G401.6 (cell line): ENCODE results near the gene SAMD4A.

Experiments
- FAIRE-seq: peaks from 2 replicates; lab custom pipeline; 2012; peaks lifted over from hg19 to GRCh38; lab: Jason Lieb, UNC

Gene SAMD4A

GRCh38 chr14:54805445-54806322 lies 238.8 kb downstream of the SAMD4A start:
- FAIRE-seq: peak; percentile 63

- FAIRE-seq: no peak
These were observed 239.7 kb downstream of the SAMD4A start for GRCh38 chr14:54806616-54807015.

- FAIRE-seq: no peak
These were observed 240.5 kb downstream of the SAMD4A start for GRCh38 chr14:54807428-54807827.

- no peak for FAIRE-seq
These were observed 241.0 kb downstream of the SAMD4A start for GRCh38 chr14:54807881-54808280.

DNA sequence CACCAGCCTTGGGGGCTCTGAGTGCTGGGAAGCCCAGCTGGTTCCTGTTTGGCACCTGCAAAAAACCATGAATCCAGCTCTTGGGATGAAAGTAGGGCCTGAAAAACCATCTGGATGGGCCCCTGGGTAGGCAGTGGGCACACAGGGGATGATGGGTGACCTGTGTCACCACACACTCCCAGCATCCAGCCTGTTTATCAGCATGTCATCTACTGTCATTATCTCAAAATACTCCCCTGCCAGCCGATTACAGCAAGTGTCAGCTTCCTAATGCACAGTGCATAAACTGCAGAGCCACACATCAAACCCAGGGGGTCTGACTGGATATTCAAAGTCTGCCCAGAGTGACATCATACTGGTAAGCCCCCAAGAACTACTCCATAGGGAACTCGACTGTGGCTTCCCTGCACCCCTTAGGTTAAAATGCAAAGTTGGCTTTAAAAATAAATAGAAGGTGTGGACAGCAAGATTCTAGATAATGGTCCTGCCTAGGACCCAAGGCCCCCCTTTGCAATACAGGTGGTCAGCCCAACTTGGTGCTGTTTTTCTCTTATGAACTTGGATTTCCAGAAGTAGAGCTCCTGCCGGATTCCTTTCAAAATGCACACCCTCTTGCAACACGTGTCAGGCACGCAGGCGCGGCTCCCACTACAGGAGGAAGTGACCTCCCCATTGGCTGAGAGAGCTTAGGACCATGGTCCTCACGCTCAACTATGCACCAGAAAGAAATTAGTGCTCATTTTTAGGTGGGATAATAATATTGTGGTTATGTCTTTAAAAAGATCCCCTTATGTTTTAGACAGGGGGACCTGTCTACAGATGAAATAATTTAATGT lies 241.6 kb downstream of the SAMD4A start:
- FAIRE-seq: no peak

- FAIRE-seq: no peak
These were observed 242.8 kb downstream of the SAMD4A start for GRCh38 chr14:54809767-54810166.

DNA sequence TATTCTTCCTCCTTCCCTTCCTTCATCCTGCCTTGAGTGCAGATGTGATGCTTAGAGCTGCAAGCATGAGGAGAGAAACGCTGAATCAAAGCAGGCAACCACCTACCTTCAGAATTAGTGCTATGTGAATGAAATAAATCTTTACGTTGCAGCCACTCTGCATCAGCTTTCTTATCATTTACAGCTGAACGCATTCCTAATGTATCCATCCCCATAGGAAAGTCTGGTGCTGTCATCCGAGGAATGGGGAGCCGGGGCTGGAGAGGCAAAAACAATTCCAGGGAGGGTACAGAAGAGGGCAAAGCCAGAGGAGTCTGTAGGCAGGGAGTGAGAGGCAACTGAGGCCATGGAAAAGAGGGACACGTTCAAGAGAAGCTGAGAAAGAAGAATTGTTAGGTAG lies 245.7 kb downstream of the SAMD4A start:
- no peak for FAIRE-seq

GRCh38 chr14:54813081-54813480 lies 246.2 kb downstream of the SAMD4A start:
- no peak for FAIRE-seq

DNA sequence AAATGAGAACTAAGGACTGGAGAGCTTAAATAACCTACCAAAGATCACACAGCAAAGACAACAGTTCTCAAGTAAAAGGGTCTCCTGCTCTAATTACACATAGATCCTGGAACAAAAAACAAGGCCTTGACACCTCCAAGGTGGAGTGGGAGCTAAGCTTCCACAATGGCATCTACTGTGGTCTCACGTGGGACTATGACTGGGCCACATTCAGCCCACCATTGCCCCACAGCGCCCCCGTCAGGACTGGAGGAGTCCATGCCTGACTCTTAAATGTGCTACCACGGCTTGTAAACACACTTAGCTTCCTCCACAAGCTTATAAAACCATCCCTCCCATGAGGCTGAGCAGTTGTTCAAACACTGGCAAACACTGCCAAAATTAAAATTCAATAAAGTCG lies 247.1 kb downstream of the SAMD4A start:
- no peak for FAIRE-seq

DNA sequence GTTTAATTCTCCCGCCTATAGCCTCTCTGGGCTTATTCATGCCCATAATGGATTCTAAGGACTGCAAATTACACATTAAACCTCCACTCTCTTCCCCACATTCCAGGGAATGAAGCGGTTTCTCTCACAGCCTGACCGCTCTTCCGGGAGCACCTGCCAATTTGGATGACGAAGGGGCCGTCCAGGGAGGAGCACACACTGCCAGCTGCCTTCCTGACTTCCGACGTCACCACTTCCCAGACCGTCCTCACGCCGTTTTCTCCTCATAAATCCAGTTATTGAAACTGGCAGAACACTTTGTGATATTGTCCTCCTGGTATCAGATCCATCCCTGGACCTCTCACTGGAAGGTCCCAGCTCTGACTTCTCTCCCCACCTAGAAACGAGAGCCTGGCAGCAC lies 248.1 kb downstream of the SAMD4A start:
- no peak for FAIRE-seq

DNA sequence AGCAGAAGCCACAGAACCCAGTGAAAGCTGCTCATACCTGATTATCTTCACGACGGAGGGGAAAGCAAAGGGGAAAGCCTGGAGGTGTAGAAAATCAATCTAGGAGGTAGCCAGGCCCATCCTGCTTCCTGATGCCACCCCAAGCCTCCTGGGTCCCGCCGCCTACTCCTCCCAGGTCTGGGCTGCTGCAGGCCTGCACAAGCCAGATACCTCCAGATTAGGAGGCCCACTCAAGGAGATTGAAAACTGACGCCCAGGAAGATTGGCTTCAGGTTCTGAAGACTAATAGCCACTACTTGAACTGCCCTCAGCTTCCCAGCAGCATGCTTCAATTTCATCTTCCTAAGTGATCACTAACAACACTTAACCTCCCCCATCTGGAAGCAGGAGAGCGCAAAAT lies 248.6 kb downstream of the SAMD4A start:
- no peak for FAIRE-seq

DNA sequence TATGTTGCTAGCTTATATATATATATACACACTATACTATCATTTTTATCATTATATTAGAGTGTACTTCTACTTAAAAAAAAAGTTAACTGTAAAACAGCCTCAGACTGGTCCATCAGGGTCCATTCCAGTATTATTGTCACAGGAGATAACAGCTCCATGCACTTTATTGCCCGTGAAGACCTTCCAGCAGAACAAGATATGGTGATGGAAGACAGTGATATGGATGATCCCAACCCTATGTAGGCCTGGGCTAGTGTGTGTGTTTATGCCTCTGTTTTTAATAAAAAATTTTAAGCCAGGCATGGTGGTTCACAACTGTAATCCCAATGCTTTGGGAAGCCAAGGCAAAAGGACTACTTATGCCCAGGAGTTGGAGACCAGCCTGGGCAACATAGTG lies 249.5 kb downstream of the SAMD4A start:
- FAIRE-seq: no peak

- no peak for FAIRE-seq
These were observed 250.6 kb downstream of the SAMD4A start for GRCh38 chr14:54817506-54817905.

DNA sequence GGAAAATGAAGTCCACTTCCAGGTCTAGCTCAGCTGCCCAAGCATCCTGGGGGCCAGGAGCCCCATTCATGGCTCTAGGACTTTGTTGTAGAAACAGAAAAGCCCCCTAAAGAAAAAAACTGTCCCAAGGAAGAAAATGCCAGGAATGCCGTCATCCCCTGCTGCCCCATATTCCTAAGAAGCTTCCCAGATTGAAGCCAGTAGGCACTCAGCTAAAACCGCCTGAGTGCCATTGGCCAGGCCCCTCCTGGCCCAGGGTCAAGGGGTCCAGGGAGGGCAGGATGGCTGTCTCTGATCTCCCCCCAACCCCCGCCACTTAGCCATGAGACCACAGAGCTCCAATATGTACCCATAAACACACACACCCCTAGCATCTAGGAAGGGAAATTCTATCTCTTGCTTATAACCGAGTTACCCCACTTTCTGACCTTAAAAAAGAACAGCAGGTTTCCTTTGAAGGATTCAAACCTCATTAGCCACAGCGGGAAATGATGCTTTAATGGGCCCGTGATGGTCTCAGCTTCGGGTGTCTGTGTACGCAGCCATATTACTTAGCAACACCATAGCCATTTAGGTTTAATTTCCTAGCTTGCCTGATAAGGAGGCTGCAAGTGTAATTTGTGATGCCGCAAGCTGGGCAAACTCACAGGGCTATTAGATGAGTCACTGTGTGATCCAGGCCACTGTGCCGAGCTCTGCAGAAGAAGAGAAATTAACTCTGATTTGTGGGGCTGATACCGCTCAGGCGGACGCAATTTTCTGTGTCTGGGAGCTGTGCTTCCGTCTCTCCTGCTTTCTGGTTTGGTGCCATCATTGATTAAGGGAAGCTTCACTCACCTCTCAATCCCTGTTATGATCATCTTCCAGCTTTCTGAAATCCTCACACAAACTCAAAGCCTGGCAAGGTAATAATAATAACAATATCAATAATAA lies 251.5 kb downstream of the SAMD4A start:
- no peak for FAIRE-seq

DNA sequence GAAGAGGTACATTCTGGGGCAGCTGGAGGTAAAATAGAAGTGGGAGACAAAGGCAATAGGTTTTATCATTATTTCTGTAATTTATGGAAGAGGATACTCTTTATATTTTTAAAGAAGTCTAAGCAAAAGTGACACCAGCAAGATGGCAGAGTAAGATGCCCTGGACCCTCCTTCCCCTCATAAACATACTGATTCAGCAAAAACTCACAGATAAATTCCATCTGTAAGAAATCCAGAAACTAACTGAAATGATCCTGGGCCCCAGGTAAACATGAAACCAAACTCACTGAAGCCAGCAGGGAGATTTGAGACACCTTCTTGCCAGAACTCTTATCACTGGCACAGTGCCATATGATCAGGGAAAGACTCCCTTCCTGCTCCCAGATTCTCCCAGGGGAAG lies 255.8 kb downstream of the SAMD4A start:
- FAIRE-seq: no peak

DNA sequence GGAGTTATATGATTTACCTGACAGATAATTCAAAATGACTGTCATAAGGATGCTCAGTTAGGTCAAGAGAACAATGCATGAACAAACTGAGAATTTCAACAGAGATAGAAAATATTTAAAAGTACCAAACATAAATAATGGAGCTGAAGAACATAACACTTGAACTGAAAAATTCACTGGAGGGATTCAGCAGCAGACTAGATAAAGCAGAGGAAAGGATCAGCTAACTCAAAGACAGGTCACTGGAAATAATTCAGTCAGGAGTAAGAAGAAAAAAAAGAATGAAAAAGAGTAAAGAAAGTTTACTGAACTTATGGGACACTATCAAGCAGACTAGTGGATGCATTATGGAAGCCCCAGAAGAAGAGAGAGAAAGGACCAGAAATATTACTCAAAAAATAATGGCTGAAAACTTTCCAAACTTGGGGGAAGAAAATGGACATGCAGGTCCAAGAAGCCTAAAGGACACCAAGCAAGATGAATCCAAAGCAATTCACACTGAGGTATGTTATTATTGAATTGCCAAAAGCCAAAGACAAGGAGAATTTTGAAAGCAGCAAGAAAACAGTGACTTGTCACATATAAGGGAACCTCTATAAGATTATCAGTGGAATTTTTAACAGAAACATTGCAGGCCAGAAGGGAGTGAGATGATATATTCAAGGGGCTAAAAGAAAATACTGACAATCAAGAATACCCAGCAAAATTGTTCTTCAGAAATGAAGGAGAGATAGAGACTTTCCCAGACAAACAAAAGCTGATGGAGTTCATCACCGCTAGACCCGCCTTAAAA lies 257.0 kb downstream of the SAMD4A start:
- no peak for FAIRE-seq

DNA sequence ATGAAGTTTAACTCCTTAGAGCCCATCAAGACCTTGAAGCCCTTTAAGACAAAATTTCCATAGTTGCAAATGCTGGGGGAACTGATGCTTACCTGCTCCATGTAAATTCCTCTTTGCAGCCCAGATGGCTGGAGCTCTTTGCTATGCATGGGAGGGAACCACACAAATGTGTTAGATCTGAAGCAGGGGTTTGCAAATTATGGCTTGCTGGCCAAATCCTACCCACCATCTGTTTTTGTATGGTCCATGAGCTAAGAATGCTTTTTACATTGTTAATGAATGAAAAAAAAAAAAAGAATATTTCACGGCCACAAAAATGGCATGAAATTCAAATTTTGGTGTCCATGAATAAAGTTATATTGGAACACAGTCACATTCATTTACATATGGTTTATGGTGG lies 261.1 kb downstream of the SAMD4A start:
- FAIRE-seq: no peak

DNA sequence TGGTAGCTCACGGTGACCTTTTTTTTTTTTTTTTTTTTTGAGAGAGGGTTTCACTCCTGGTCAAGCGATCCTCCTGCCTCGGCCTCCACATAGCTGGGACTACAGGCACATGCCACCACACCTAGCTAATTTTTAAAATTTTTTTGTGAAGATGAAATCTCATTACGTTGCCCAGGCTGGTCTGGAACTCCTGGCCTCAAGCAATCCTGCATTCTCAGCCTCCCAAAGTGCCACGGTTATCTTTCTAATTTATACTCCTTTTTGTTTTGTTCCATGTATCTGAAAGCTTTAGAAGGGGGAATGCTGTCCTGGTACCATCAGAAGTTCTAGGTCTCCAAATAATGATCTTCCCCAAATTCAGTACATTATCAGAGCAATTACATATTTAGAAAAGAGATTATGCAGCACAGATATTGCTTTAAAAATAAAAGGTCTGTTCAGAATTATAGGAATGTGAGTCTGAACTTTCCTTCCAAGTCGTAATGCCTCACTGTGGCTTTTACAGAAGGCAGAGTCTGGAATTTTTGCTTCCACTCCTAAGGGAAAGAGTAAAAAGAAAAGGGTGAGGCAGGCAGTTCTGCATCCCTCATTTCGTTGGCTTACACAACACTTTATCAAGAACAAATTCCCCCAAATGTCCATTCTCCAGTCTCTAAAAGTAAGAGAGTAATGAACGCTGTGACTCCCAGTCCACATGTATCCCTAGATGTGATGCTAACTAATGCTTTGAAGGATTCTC lies 262.7 kb downstream of the SAMD4A start:
- no peak for FAIRE-seq

- FAIRE-seq: no peak
These were observed 263.7 kb downstream of the SAMD4A start for GRCh38 chr14:54830650-54831049.

GRCh38 chr14:54834081-54834480 lies 267.2 kb downstream of the SAMD4A start:
- no peak for FAIRE-seq

- no peak for FAIRE-seq
These were observed 267.8 kb downstream of the SAMD4A start for GRCh38 chr14:54834727-54835126.
